GM21515 (cell line): ENCODE measurements around the gene SLC23A2.

Experiments
- ATAC-seq: cut with Tn5 transposase; IDR thresholded peaks from one replicate; pipeline ENCODE4 v1.9.1; 2021; ENCODE audit not compliant: unreplicated experiment

Gene SLC23A2

GRCh38 chr20:4971064-4971463 is 30.2 kb downstream of the SLC23A2 start:
- no peak for ATAC-seq

- ATAC-seq: no peak
These were observed 33.4 kb downstream of the SLC23A2 start for GRCh38 chr20:4967752-4968477.

- no peak for ATAC-seq
These were observed 34.2 kb downstream of the SLC23A2 start for GRCh38 chr20:4966826-4967751.

- ATAC-seq: no peak
These were observed 39.0 kb downstream of the SLC23A2 start for GRCh38 chr20:4962241-4962855.

- no peak for ATAC-seq
These were observed 39.6 kb downstream of the SLC23A2 start for GRCh38 chr20:4961746-4962145.

- ATAC-seq: no peak
These were observed 41.7 kb downstream of the SLC23A2 start for GRCh38 chr20:4959592-4959991.

- ATAC-seq: no peak
These were observed 43.4 kb downstream of the SLC23A2 start for GRCh38 chr20:4957939-4958362.

GRCh38 chr20:4957187-4957586 is 44.1 kb downstream of the SLC23A2 start:
- no peak for ATAC-seq

- no peak for ATAC-seq
These were observed 45.0 kb downstream of the SLC23A2 start for GRCh38 chr20:4956200-4956810.

- ATAC-seq: no peak
These were observed 47.4 kb downstream of the SLC23A2 start for GRCh38 chr20:4953881-4954280.

- no peak for ATAC-seq
These were observed 49.1 kb downstream of the SLC23A2 start for GRCh38 chr20:4952229-4952628.

- ATAC-seq: no peak
These were observed 50.0 kb downstream of the SLC23A2 start for GRCh38 chr20:4951299-4951698.

- no peak for ATAC-seq
These were observed 50.5 kb downstream of the SLC23A2 start for GRCh38 chr20:4950841-4951240.

GRCh38 chr20:4950437-4950836 is 50.9 kb downstream of the SLC23A2 start:
- no peak for ATAC-seq

GRCh38 chr20:4949833-4950178 is 51.5 kb downstream of the SLC23A2 start:
- peak; percentile 52 for ATAC-seq

- no peak for ATAC-seq
These were observed 53.3 kb downstream of the SLC23A2 start for GRCh38 chr20:4947817-4948559.

GRCh38 chr20:4946986-4947385 is 54.3 kb downstream of the SLC23A2 start:
- no peak for ATAC-seq

- no peak for ATAC-seq
These were observed 54.7 kb downstream of the SLC23A2 start for GRCh38 chr20:4946585-4946984.

- ATAC-seq: no peak
These were observed 56.6 kb downstream of the SLC23A2 start for GRCh38 chr20:4944518-4945313.

GRCh38 chr20:4942331-4942730 is 59.0 kb downstream of the SLC23A2 start:
- ATAC-seq: no peak
